Heart left ventricle (tissue), 16 donors: ENCODE measurements around the gene STEAP3. TPM values are rescaled to one million over a fixed set of nuclear protein-coding genes. Genes with fewer than 3 reads are reported as not detected.

Experiments used
- ATAC-seq, 4 donors: fragments of 200-7000 bp; cut with Tn5 transposase; one replicate each; pipeline ENCODE4 v1.9.1; 2020 to 2022; ENCODE audit warnings: moderate library complexity in 4 of 4, mild to moderate bottlenecking in 3 of 4, moderate number of reproducible peaks in 1 of 4
- DNase-seq, 5 donors: peaks; one replicate each; pipeline ENCODE4 v3.0.0-alpha.2; 2020
- H3K27ac ChIP-seq, 12 donors: fragments of 200-600 bp; sonication (generic) in 4 of 12; one replicate each; pipeline versions ENCODE4 v1.5.0 to v1.8.0; 2016 to 2022; ENCODE audit warnings: mild to moderate bottlenecking in 2 of 12
- H3K27me3 ChIP-seq, 9 donors: fragments of 200-600 bp; sonication (generic) in 2 of 9; one replicate each; pipeline versions ENCODE4 v1.5.1 to v1.8.0; 2016 to 2022; ENCODE audit warnings: mild to moderate bottlenecking in 3 of 9
- H3K36me3 ChIP-seq, 9 donors: fragments of 200-600 bp; sonication (generic) in 2 of 9; one replicate each; pipeline versions ENCODE4 v1.5.0 to v1.8.0; 2018 to 2022; ENCODE audit warnings: mild to moderate bottlenecking in 2 of 9
- H3K4me1 ChIP-seq, 12 donors: fragments of 200-600 bp; sonication (generic) in 4 of 12; one replicate each; pipeline versions ENCODE4 v1.5.0 to v1.8.0; 2016 to 2022; ENCODE audit warnings: mild to moderate bottlenecking in 3 of 12
- H3K4me3 ChIP-seq, 12 donors: fragments of 200-600 bp; sonication (generic) in 4 of 12; one replicate each; pipeline versions ENCODE4 v1.5.0 to v1.8.0; 2017 to 2022; ENCODE audit warnings: mild to moderate bottlenecking in 9 of 12, moderate library complexity in 4 of 12
- H3K9me3 ChIP-seq, 12 donors: fragments of 200-600 bp; sonication (generic) in 4 of 12; one replicate each; pipeline versions ENCODE4 v1.5.0 to v1.8.0; 2016 to 2022; ENCODE audit warnings: mild to moderate bottlenecking in 1 of 12
- POLR2A ChIP-seq, 2 donors: fragments of 450-650 bp; IDR thresholded peaks; one replicate each; pipeline ENCODE4 v1.6.1; 2017; ENCODE audit warnings: antibody characterized with exemption in 2 of 2, mild to moderate bottlenecking in 2 of 2, moderate library complexity in 2 of 2
- WGBS, 4 donors: extraction: QIAGEN DNeasy Blood & Tissue Kit in 2 of 4; methylation state at CpG; one replicate each; pipeline versions ENCODE4 v1.1.5 to v1.1.7; 2013 to 2018; 5-methylcytosine and 5-hydroxymethylcytosine counted together
- intact Hi-C, 10 donors: fragments of 100-400 bp; cut with DNase I; formaldehyde crosslinking; loops; one replicate each; pipeline versions ENCODE4 v1.11.1 to v1.14.2; 2022
- polyA plus RNA-seq, 2 donors: library from polyadenylated mRNA; stranded (reverse); fragments of 200-250 nt; gene quantifications; one replicate each; pipeline ENCODE4 v1.2.3, GENCODE V29; 2013
- total RNA-seq, 9 donors: library from RNA; depleted of rRNA in 2 of 9; stranded (reverse); fragments of >200 nt in 2 of 9; fragmentation: NEBNext Ultra II Directional in 3 of 9; extraction: Animal tissue kit (Norgen Biotek cat#: 25700) in 3 of 9; gene quantifications; one replicate each; pipeline versions ENCODE4 v1.1.0 to v1.2.4, GENCODE V29; 2016 to 2023
- TF ChIP-seq, protein P1 (sequence below), 12 donors: fragments of 200-600 bp; sonication (generic) in 4 of 12; IDR thresholded peaks; one replicate each; pipeline versions ENCODE4 v1.5.0 to v1.8.0; 2018 to 2022; ENCODE audit warnings: antibody characterized with exemption in 12 of 12, mild to moderate bottlenecking in 5 of 12
- donor health status: ischemic (EF 13 %, LVEDD 7.1; RV severe dilation, severe dysfunction).
- donor health status: healthy with polysubstance abuse.
- donor health status: DM: no; HTN: yes; CAD: no.
- donor health status: DM: no; HTN: no; CAD: no.
- donor health status: ischemic (EF 25% LVEDD 6.9; RV normal size, moderate dysfunction).
- donor health status: ischemic (EF 25% LVEDD 5.7; RV mildly dilated, moderate dysfunction).
- donor health status: healthy.
- donor health status: DM: yes; HTN: yes; CAD: no.
- donor health status: ischemic (EF 35%, LVEDD 5.7; RV mildly dilated, moderate dysfunction).
- donor health status: nonischemic (EF 11% LVEDD 7.7; RV severe dilation, severe dysfunction).
- donor health status: DM: yes; HTN: yes; CAD: no.
- donor health status: PGD.
- donor health status: ischemic (EF 29% LVEDD 5.4; RV normal size, mild dysfunction).
- donor health status: nonischemic (EF 23%, LVEDD 6.1; RV moderate dilation, normal function).

STEAP3 gene
- total and polyA plus RNA-seq, 11 donors: 4.9 to 38.5 (median 11.1) TPM

GRCh38 chr2:119222213-119222612 lies 1.4 kb upstream of the STEAP3 start:
- Histone ChIP-seq H3K27me3 (peaks cover 0 to 5% (median 0%) of the 10 kb centered on the region in 9 donors), H3K4me1 (peaks cover 0 to 30% (median 14%) of the 10 kb centered on the region in 12 donors), H3K36me3 (no peaks in the 10 kb centered on the region), H3K4me3 (no peak overlapping the region), H3K27ac (no peak overlapping the region), H3K9me3 (no peaks in the 10 kb centered on the region)
- no peak for ATAC-seq
- WGBS, 4 donors: 76 to 93% (median 88%) methylated on average over 2 of the region's 2 CpGs
- TF ChIP-seq POLR2A (IDR thresholded peaks at IDR 0.05): no peak
- TF ChIP-seq, protein P1, sequence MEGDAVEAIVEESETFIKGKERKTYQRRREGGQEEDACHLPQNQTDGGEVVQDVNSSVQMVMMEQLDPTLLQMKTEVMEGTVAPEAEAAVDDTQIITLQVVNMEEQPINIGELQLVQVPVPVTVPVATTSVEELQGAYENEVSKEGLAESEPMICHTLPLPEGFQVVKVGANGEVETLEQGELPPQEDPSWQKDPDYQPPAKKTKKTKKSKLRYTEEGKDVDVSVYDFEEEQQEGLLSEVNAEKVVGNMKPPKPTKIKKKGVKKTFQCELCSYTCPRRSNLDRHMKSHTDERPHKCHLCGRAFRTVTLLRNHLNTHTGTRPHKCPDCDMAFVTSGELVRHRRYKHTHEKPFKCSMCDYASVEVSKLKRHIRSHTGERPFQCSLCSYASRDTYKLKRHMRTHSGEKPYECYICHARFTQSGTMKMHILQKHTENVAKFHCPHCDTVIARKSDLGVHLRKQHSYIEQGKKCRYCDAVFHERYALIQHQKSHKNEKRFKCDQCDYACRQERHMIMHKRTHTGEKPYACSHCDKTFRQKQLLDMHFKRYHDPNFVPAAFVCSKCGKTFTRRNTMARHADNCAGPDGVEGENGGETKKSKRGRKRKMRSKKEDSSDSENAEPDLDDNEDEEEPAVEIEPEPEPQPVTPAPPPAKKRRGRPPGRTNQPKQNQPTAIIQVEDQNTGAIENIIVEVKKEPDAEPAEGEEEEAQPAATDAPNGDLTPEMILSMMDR (IDR thresholded peaks at IDR 0.05): no peak
- intact Hi-C loops: loop anchor here in 2 of 10 donors (5.0 to 10.0 kb wide), 3 partner anchors 45 to 183 kb away; no protein-coding TSS in a partner anchor
- DNase-seq: no peak

DNA sequence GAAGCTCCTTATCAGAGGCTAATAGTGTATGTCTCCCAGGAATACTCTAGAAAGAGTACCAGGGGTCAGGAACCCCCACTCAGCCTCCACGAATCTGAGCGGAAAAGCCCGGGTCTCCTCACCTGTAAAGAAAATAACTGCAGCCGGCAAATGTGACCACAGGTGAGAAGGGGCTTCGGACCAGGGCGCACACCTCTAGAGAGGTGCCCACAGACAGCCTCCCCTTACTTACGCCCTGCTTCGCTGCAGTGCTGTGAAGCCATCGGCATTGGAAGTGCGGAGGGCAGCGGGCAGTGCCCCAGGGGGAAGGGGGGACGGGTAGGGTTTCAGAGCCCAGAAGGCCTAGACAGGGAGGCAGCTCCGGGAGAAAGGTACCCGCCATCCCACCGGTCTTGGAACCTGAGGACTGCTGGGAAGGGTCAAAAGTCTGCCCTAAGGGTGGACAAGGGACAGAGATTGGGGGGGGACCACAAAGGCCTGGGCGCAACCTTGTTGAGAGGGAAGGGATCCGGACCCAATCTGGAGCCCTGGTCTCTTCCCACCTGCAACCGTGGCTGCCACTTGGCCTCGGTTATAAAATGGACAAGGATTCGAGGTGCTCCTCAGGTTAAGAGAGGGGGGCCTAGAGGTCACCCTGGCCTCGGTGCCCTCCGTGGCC lies 642 bp upstream of the STEAP3 start:
- no peak for ATAC-seq
- Histone ChIP-seq H3K36me3 (no peaks in the 10 kb centered on the region), H3K27me3 (peaks cover 0 to 5% (median 0%) of the 10 kb centered on the region in 9 donors), H3K9me3 (no peaks in the 10 kb centered on the region), H3K4me3 (peak overlapping the region; percentile 50 to 81 (median 70)), H3K27ac (peak overlapping the region in 6 of 12 donors; percentile 49 to 61 (median 52)), H3K4me1 (peaks cover 0 to 30% (median 14%) of the 10 kb centered on the region in 12 donors)
- 67 to 76% (median 74%) methylated on average over 17 to 22 of the region's 22 CpGs for WGBS, 4 donors
- intact Hi-C loops: loop anchor here in 2 of 10 donors (5.0 to 10.0 kb wide), 3 partner anchors 44 to 182 kb away; no protein-coding TSS in a partner anchor
- no peak for DNase-seq
- TF ChIP-seq POLR2A (IDR thresholded peaks at IDR 0.05): no peak
- TF ChIP-seq, protein P1 (IDR thresholded peaks at IDR 0.05): no peak

GRCh38 chr2:119224391-119225104 lies 914 bp downstream of the STEAP3 start:
- H3K27ac ChIP-seq: peak overlapping the region in 2 of 12 donors; percentile 59 to 70
- no peak for ATAC-seq

More at GRCh38 chr2:119224391-119225104, 914 bp downstream of the STEAP3 start:
- H3K27me3 ChIP-seq: peaks cover 0 to 5% (median 0%) of the 10 kb centered on the region in 9 donors
- 26 to 55% (median 35%) methylated on average over 6 to 13 of the region's 13 CpGs for WGBS, 4 donors
- intact Hi-C loops: loop anchor here in 2 of 10 donors (5.0 to 10.0 kb wide), 3 partner anchors 43 to 180 kb away; no protein-coding TSS in a partner anchor
- H3K9me3 ChIP-seq: no peaks in the 10 kb centered on the region
- H3K4me1 ChIP-seq: peaks cover 0 to 25% (median 12%) of the 10 kb centered on the region in 12 donors
- peak overlapping the region; percentile 50 to 81 (median 70) for H3K4me3 ChIP-seq
- H3K36me3 ChIP-seq: no peaks in the 10 kb centered on the region
- TF ChIP-seq, protein P1 (IDR thresholded peaks at IDR 0.05): no peak
- TF ChIP-seq POLR2A (IDR thresholded peaks at IDR 0.05): no peak
- DNase-seq: no peak
